GM23248 (cell line): ENCODE measurements around the gene EGLN1. TPM values are rescaled to one million over a fixed set of nuclear protein-coding genes. Genes with fewer than 3 reads are reported as not detected.
A peak's percentile ranks its signal among the peaks of the same experiment; 100 is the strongest.

Experiments
- DNase-seq: peaks from one replicate; pipeline ENCODE4 v3.0.0-alpha.2; 2015
- H2AFZ ChIP-seq: fragments of 200-600 bp; sonication (generic); 2 replicates; pipeline ENCODE4 v1.6.1; 2016; ENCODE audit warnings: antibody characterized with exemption
- H3F3A ChIP-seq: fragments of 200-600 bp; sonication (generic); 2 replicates; pipeline ENCODE4 v1.6.1; 2016; ENCODE audit warnings: mild to moderate bottlenecking, antibody characterized with exemption, mixed run types; ENCODE audit not compliant: insufficient read depth
- H3K27ac ChIP-seq: fragments of 200-600 bp; sonication (generic); 2 replicates; pipeline ENCODE4 v1.5.1; 2016; ENCODE audit warnings: mild to moderate bottlenecking
- H3K27me3 ChIP-seq: fragments of 200-600 bp; sonication (generic); replicated peaks from 2 replicates; pipeline ENCODE4 v1.6.1; 2016; ENCODE audit warnings: mild to moderate bottlenecking; ENCODE audit not compliant: insufficient read depth
- H3K36me3 ChIP-seq: fragments of 200-600 bp; sonication (generic); 2 replicates; pipeline ENCODE4 v1.6.1; 2016; ENCODE audit warnings: low read depth, mild to moderate bottlenecking
- H3K4me1 ChIP-seq: fragments of 200-600 bp; sonication (generic); 2 replicates; pipeline ENCODE4 v1.6.1; 2016; ENCODE audit warnings: mild to moderate bottlenecking; ENCODE audit not compliant: insufficient read depth
- H3K4me2 ChIP-seq: fragments of 200-600 bp; sonication (generic); one replicate; pipeline ENCODE4 v1.6.1; 2016; ENCODE audit warnings: mild to moderate bottlenecking; ENCODE audit not compliant: unreplicated experiment
- H3K4me3 ChIP-seq: fragments of 200-600 bp; sonication (generic); 2 replicates; pipeline ENCODE4 v1.5.1; 2016; ENCODE audit warnings: mild to moderate bottlenecking
- H3K79me2 ChIP-seq: fragments of 200-600 bp; sonication (generic); 2 replicates; pipeline ENCODE4 v1.6.1; 2016; ENCODE audit warnings: mild to moderate bottlenecking; ENCODE audit not compliant: insufficient read depth
- H3K9ac ChIP-seq: fragments of 200-600 bp; sonication (generic); 2 replicates; pipeline ENCODE4 v1.6.1; 2016; ENCODE audit warnings: mild to moderate bottlenecking
- H3K9me2 ChIP-seq: fragments of 200-600 bp; sonication (generic); 2 replicates; pipeline ENCODE4 v1.6.1; 2016; ENCODE audit warnings: mixed run types, mild to moderate bottlenecking, moderate library complexity; ENCODE audit not compliant: insufficient read depth
- H3K9me3 ChIP-seq: fragments of 200-600 bp; sonication (generic); one replicate; pipeline ENCODE4 v1.6.1; 2017; ENCODE audit warnings: low read depth
- H4K20me1 ChIP-seq: fragments of 200-600 bp; sonication (generic); 2 replicates; pipeline ENCODE4 v1.6.0; 2016; ENCODE audit not compliant: insufficient read depth
- EZH2 ChIP-seq: fragments of 200-600 bp; sonication (generic); IDR thresholded peaks from 2 replicates; pipeline ENCODE4 v1.6.1; 2018; ENCODE audit warnings: antibody characterized with exemption, mild to moderate bottlenecking; ENCODE audit not compliant: insufficient read depth, poor library complexity, severe bottlenecking
- EZH2phosphoT487 ChIP-seq: fragments of 200-600 bp; sonication (generic); IDR thresholded peaks from 2 replicates; pipeline ENCODE4 v1.6.1; 2018; ENCODE audit warnings: antibody characterized with exemption, moderate library complexity, mild to moderate bottlenecking, low read depth; ENCODE audit not compliant: insufficient read depth
- WGBS, 2 experiments: methylation state at CpG; one replicate each; pipeline ENCODE4 v1.1.6; 2015 to 2017; ENCODE audit warnings: low lambda C conversion rate in 2 of 2, low coverage in 1 of 2; ENCODE audit errors: missing lambda C conversion rate in 2 of 2; 5-methylcytosine and 5-hydroxymethylcytosine counted together
- in situ Hi-C: fragments of 300-500 bp; cut with MboI; formaldehyde crosslinking; loops from 2 replicates; pipeline ENCODE4 v1.15.0; 2020
- polyA plus RNA-seq: library from polyadenylated mRNA; unstranded; fragments of >200 nt; fragmentation: Nextera tagmentation; extraction: Ambion mirVana; gene quantifications from 2 replicates; pipeline ENCODE4 v1.2.1, GENCODE V29; 2016
- total RNA-seq: library from RNA; depleted of rRNA; stranded (reverse); fragments of >200 nt; shearing (Covaris generic); gene quantifications from 2 replicates; pipeline ENCODE4 v1.2.3, GENCODE V29; 2014

The EGLN1 gene
- total and polyA plus RNA-seq, 2 experiments from 2014 or later, result 17.6 to 51.8 TPM

DNA sequence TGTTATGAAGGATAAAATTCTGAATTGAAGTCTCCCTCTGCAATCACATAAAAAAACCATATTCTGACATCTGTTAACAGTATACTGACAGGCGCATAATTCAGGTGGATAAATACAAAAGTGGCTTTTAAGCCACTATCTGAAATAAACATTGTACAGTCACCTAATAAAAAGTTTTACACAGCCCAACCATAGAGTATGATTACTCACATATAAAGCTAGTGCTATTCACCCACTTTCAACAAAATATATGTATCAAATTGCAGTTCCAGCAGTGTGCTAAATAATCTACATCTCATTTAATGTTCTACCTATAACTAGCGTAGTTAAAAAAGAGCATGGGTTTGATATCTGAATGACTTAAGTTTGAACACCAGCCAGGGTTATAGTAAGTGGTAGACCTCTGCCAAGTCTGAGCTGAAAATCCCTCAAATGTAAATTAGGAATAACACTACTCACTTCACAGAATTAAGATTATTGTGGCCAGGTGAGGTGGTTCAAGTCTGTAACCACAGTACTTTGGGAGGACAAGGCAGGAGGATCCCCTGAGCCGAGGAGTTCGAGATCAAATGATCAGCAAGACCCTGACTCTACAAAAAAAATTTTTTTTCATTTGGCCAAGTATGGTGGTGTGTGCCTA lies 3.9 kb downstream of the EGLN1 start:
- peaks cover 45% of the 10 kb centered on the region for H4K20me1 ChIP-seq
- H3K36me3 ChIP-seq, result 0 out of 2 replicates have a peak, but pooled peaks cover 2% of the 10 kb centered on the region
- peaks cover 14% of the 10 kb centered on the region; the same call in 1 of the 2 replicates for H3F3A ChIP-seq
- H3K27me3 ChIP-seq, result no peaks in the 10 kb centered on the region
- peak; percentile 26 for DNase-seq
- WGBS, 2 experiments, result 95 to 97% methylated on average over 4 of the region's 4 CpGs
- peak overlapping the region; percentile 87 for H3K4me3 ChIP-seq
- in situ Hi-C loops, result no loop called here
- peak overlapping the region; percentile 92 for H3K4me2 ChIP-seq
- no peak for TF ChIP-seq EZH2
- no peak for TF ChIP-seq EZH2phosphoT487
- H3K27ac ChIP-seq, result no peak overlapping the region
- H3K9me3 ChIP-seq, result no peaks in the 10 kb centered on the region
- no peaks in the 10 kb centered on the region for H3K9me2 ChIP-seq
- peaks cover 31% of the 10 kb centered on the region for H3K4me1 ChIP-seq
- H3K9ac ChIP-seq, result peak overlapping the region; percentile 83; the same call in 1 of the 2 replicates
- H3K79me2 ChIP-seq, result peaks cover 81% of the 10 kb centered on the region
- no peak overlapping the region for H2AFZ ChIP-seq

DNA sequence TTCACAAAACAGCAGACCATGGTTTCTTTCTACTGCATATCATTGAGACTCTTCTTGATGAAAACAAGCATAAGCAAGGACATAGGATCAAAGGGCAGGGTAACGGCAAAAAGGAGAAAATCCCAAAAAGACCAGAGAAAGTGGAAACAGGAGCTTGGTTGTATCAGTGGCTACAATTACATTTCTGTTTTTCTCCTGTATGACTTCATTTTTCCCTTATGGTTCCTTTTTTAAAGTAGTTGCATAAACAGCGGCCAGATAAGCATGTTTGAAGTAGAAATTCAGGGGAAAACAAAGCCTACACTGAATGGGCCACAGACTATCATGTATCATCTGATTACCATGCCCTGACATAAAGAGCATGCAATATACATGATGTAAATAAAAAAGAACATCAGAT lies 4.6 kb downstream of the EGLN1 start:
- no peak for DNase-seq
- H3K4me1 ChIP-seq, result peaks cover 31% of the 10 kb centered on the region
- H3K9ac ChIP-seq, result peak overlapping the region; percentile 83; the same call in 1 of the 2 replicates
- peak overlapping the region; percentile 92 for H3K4me2 ChIP-seq
- H3K79me2 ChIP-seq, result peaks cover 88% of the 10 kb centered on the region
- H3K9me3 ChIP-seq, result no peaks in the 10 kb centered on the region
- no peak overlapping the region for H3K27ac ChIP-seq
- H3K36me3 ChIP-seq, result 0 out of 2 replicates have a peak, but pooled peaks cover 2% of the 10 kb centered on the region
- H3K4me3 ChIP-seq, result peak overlapping the region; percentile 87
- no peak for TF ChIP-seq EZH2phosphoT487
- TF ChIP-seq EZH2, result no peak
- H4K20me1 ChIP-seq, result peaks cover 45% of the 10 kb centered on the region
- no peaks in the 10 kb centered on the region for H3K9me2 ChIP-seq
- in situ Hi-C loops, result no loop called here
- H3F3A ChIP-seq, result 0 out of 2 replicates have a peak, but pooled peaks cover 8% of the 10 kb centered on the region
- 80 to 81% methylated on average over 2 of the region's 2 CpGs for WGBS, 2 experiments
- H3K27me3 ChIP-seq, result no peaks in the 10 kb centered on the region
- no peak overlapping the region for H2AFZ ChIP-seq

DNA sequence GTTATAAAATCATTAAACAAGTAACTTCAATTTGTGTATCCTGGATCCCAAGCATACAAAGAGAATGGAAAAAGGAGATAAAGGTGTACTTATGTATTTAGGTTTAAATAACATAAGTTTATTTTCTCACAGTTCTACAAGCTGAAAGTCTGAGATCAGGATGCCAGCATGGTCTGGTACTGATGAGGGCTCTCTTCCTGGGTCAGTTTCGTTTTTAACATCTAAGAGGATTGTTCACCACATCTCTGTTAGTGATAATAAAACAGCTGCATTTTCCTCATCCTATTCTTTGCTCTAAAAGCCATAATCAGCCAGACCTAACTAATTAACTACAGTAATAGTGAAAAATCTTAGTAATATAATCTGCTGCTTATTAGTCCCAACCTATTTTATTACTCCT lies 5.2 kb downstream of the EGLN1 start:
- 0 out of 2 replicates have a peak, but pooled peaks cover 8% of the 10 kb centered on the region for H3F3A ChIP-seq
- peak overlapping the region; percentile 92 for H3K4me2 ChIP-seq
- peak overlapping the region; percentile 87 for H3K4me3 ChIP-seq
- H3K27ac ChIP-seq, result no peak overlapping the region
- H3K4me1 ChIP-seq, result peaks cover 31% of the 10 kb centered on the region
- peaks cover 45% of the 10 kb centered on the region for H4K20me1 ChIP-seq
- peaks cover 6% of the 10 kb centered on the region; the same call in 1 of the 2 replicates for H3K36me3 ChIP-seq
- peak; percentile 27 for DNase-seq
- no peak overlapping the region for H2AFZ ChIP-seq
- peaks cover 94% of the 10 kb centered on the region for H3K79me2 ChIP-seq
- 5 to 7% methylated on average over 1 of the region's 1 CpG for whole genome bisulfite sequencing, 2 experiments
- H3K9ac ChIP-seq, result 0 out of 2 replicates have a peak overlapping the region, but pooled peaks have one; percentile 83
- in situ Hi-C loops, result no loop called here
- no peaks in the 10 kb centered on the region for H3K9me2 ChIP-seq
- TF ChIP-seq EZH2phosphoT487 (no peak), EZH2 (no peak)
- no peaks in the 10 kb centered on the region for H3K27me3 ChIP-seq
- H3K9me3 ChIP-seq, result no peaks in the 10 kb centered on the region

DNA sequence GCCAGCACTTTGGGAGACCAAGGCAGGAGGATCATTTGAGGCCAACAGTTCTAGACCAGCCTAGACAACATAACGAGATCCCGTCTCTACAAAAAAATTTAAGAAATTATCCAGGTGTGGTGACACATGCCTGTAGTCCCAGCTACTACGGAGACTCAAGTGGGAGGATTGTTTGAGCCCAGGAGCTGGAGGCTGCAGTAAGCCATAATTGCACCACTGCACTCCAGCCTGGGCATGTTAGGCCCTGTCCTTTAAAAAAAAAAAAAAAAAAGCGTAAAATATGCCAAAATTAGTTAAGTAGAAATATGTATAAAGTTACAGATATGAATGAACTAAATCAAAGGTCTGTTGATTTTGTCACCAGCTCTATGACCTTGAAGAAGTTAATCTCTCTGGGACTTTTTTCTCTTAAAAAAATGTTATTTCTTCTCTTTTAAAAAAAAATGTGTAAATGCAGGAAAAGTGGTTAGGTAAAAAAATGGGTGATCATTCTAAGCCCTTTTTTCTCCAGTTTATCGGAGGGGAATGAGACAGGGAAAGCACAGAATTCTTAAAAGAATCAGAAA lies 7.0 kb downstream of the EGLN1 start:
- peaks cover 38% of the 10 kb centered on the region for H3K4me1 ChIP-seq
- no peak overlapping the region for H3K4me3 ChIP-seq
- no peak overlapping the region for H3K4me2 ChIP-seq
- no peaks in the 10 kb centered on the region for H3K9me2 ChIP-seq
- no peaks in the 10 kb centered on the region for H3K27me3 ChIP-seq
- no peak overlapping the region for H2AFZ ChIP-seq
- no peak overlapping the region for H3K9ac ChIP-seq
- peaks cover 6% of the 10 kb centered on the region; the same call in 1 of the 2 replicates for H3K36me3 ChIP-seq
- WGBS, 2 experiments, result 96 to 97% methylated on average over 5 of the region's 5 CpGs
- H3K27ac ChIP-seq, result no peak overlapping the region
- no peaks in the 10 kb centered on the region for H3K9me3 ChIP-seq
- peaks cover 51% of the 10 kb centered on the region for H4K20me1 ChIP-seq
- peaks cover 14% of the 10 kb centered on the region; the same call in 1 of the 2 replicates for H3F3A ChIP-seq
- in situ Hi-C loops, result no loop called here
- peaks cover 100% of the 10 kb centered on the region for H3K79me2 ChIP-seq
- TF ChIP-seq EZH2phosphoT487 (no peak), EZH2 (no peak)
- DNase-seq, result no peak
